Fibroblast of skin of back (primary cell): ENCODE measurements around the gene PLXNC1. TPM values are rescaled to one million over a fixed set of nuclear protein-coding genes. Genes with fewer than 3 reads are reported as not detected.

ENCODE experiments used
- DNase-seq: peaks from one replicate; pipeline ENCODE4 v3.0.0-alpha.2; 2013
- polyA plus RNA-seq, 2 experiments: library from polyadenylated mRNA; unstranded; fragments of 120-200 nt; gene quantifications; one replicate each; pipeline ENCODE4 v1.2.1, GENCODE V29; 2013; ENCODE audit not compliant: insufficient read length in 2 of 2

PLXNC1 gene
- polyA plus RNA-seq (2013, experiment 1 of 2; ENCODE audit: insufficient read length): 4.2 TPM
- polyA plus RNA-seq (2013, experiment 2 of 2; ENCODE audit: insufficient read length): 4.2 TPM

DNA sequence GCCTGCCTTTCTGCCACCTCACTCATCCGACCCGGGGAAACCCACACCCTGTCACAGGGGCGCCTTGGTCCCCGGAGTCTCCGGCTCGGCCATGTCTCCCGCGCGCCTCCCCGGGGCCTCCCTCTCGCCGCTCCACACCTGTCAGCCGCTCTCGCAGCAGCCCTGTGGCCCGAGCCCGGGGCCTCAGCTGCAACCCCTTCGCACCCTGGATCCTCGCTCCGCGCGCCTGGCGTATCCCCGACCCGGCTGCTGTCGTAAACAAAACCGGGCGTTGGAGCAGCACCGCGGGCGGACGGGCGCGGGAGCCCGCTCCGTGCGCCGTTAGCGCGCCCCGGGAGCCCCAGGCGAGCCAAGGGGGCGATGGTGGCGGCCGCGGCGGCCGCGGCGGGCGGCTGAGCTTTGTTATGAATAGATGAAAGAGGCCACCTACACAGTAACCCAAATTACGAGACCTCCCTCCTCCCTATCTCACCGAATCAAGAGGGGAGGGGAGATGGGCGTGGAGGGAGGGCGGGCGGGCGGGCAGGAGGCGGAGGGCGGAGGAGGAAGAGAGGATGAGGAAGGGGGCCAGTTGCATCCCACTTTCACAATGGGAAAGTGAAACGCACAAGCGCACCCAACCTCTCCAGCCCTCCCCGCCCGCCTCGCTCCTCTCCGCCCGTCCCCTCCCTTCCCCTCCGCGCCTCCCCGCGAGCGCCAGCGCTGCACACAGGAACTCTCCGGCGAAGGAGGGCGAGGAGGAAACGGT is at the start of gene PLXNC1:
PLXNC1 (plus strand) TSS at position 587 of the 748 bp plus-strand sequence. CDS start 395 bp downstream, outside the sequence.
- peak; percentile 62 for DNase-seq

DNA sequence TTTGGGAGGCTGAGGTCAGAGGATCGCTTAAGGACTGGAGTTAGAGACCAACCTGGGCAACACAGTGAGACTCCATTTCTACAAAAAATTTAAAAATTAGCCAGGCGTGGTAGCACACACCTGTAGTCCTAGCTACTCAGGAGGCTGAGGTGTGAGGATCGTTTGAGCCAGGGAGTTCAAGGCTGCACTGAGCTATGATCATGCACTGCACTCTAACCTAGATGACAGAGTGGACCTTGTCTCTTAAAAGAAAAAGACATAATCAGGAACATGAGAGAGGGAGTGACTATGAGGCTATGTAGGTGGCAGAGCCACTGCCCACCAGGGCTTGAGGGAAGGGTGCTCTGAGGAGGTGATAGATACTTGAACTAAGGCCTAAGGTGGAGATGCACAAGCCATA is 49.2 kb upstream of the PLXNC1 start:
- no peak for DNase-seq

DNA sequence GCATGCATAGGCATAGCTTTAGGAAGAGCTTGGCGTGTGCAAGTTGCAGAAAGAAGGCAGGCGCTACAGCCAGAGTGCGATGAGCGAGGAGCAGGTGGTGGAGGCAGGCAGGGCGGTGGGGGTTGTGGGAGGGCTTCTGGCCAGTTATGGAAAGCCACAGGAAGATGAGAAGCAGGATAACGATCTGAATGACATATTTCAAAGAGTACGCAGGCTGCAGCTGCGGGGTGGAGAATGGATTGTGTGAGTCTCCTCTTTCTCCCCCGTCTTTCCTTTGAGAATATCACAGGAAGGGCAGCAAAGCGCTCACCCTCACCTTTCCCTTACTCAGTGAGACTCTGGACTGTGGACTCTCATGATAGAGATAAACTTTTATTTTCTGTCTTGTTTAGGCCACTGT is 48.7 kb upstream of the PLXNC1 start:
- peak; percentile 65 for DNase-seq

DNA sequence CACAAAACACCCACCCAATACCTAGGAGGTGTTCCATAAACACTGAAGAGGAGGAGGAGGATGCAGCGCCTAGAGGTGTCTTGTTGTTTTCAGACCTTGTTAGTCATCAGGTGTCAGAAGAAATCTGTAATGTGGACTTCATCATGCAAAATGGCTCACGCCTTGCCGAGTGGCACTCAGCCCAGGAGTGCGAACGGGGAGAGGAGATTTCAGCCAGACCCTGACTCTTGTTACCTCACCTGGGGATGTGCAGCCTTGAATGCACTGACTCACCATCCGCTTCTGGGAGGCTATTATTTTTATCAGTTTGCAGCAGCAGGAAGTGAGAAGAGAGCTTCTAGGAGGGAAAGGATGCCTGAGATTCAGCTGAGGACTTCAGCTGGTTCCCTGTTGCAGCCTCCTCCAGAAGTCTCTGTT is 48.2 kb upstream of the PLXNC1 start:
- peak; percentile 38 for DNase-seq

DNA sequence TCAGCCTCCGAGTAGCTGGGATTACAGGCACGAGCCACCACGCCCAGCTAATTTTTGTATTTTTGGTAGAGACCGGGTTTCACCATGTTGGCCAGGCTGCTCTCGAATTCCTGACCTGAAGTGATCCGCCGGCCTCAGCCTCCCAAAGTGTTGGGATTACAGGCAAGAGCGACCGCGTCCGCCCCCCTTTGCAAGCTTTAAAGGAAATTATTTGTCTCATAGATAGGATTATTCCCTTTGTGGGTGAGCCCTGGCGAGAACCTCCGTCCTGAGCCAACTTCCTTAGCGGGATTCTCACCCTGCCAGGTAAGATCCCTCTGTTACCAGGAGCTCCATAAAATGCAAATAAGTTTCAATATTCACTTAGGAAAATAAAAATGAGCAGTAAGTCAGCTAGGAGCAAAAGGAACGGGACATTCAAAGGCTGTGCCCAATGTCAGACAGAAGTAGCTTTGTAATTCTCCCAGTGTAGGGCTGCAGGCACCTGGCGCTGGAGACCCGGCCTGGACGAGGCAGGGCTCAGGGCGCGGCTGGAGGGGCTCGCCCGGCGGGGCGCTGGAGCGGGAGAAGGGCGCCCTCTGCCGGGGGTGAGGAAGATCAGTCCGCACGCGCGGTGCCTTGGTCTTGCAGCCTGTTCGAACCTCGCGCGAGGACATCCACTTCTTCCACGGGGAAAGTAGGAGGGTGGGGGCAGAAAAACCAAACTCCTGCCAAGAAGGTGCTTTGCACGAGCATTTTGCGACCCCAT is 47.2 kb upstream of the PLXNC1 start:
- DNase-seq: peak; percentile 63

GRCh38 chr12:94101738-94102660 is 46.4 kb upstream of the PLXNC1 start:
- peak; percentile 83 for DNase-seq

GRCh38 chr12:94103986-94104385 is 44.4 kb upstream of the PLXNC1 start:
- DNase-seq: no peak

DNA sequence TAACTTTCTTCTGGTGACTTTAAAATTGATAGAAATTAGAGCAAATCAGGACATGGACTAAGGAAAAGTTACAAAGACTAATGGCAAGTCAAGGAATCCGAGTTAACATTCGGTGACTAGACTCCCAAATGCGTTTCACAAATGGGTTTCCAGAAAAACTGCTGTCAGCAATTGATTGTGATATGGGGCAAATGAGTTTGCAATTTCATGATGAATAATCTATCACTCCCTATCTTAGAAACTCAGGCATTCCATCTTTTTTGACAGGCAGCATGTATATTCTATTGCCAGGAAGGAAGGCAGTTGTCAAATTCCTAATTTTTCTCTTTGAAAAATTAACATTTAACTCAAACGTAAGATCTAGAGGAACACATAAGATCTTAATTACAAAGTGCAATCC is 40.5 kb upstream of the PLXNC1 start:
- DNase-seq: no peak

DNA sequence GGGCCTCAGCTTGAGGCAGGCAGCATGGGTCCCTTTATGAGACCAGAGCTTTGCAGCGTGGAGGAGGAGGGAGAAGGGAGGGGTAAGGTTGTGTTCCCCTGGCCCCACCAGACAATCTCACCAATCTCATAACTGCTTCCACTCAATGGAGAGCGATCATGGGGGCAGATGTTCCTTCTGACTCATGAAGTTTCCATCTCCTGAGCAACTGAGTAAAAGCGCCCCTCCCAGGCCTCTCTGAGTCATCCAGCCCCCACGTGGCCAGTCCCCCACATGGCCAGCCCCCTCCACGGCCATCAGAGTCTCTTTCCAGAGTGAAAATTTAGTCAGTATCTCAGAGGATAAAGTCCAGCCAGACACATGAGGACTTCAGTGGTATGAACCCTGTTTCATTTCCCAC is 39.2 kb upstream of the PLXNC1 start:
- DNase-seq: peak; percentile 51

- no peak for DNase-seq
Measured at GRCh38 chr12:94110258-94110657, 38.1 kb upstream of the PLXNC1 start.

DNA sequence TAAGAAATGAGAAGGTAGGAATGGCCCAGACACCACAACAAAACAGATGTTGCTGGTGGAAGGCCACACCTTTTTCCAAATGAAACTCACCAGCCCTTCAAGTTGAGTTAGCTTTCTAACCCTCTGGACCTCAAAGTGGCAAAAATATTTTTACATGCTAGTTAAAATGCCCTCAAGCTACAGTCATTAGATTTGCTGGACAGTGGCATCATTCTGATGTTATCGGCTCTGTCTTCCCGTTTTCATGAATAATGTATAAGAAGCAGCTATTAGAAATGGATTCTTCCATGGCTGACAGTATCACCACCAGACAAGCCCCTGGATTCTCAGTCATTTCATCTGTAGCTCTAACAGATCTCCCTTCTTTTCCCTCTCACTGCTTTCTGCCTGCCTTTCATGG is 37.1 kb upstream of the PLXNC1 start:
- no peak for DNase-seq

- DNase-seq: no peak
Measured at GRCh38 chr12:94112121-94112520, 36.3 kb upstream of the PLXNC1 start.

- no peak for DNase-seq
Measured at GRCh38 chr12:94114166-94114565, 34.2 kb upstream of the PLXNC1 start.

DNA sequence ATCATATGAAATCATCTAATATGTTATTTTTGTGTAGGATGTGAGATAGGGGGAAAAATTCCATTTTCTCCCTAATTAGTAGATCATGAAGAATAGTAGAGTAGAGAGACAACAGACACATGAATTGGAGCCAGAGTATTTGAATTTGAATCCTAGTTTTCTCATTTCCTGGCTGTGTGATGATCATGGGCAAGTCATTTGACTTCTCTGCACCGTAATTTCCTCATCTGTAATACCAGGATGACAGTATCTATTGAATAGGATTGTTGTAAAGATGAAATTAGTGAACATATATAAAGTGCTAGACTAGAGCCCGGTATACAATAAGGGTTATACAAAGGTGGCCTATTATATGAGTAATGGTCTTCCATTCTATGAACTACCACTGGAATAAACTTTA is 32.2 kb upstream of the PLXNC1 start:
- DNase-seq: no peak

DNA sequence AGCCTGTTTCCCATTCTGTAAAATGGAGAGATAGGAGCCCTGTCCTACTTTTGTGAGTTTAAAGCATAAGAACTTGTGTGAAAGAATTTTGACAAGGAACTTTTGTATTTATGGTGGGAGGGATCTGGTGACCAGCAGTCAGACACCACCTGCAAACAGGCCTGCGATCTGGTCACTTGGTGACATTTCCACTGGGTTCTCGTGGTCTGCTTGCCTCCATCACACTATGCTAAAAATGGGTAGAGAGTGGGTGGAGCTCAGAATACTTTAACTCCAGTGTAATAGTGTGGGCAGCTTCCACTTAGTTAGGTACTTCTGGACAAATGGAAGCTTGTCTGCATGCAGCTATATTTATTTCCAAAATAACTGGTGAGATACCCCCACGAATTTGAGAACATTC is 26.5 kb upstream of the PLXNC1 start:
- DNase-seq: no peak

- no peak for DNase-seq
Measured at GRCh38 chr12:94122591-94122990, 25.8 kb upstream of the PLXNC1 start.

DNA sequence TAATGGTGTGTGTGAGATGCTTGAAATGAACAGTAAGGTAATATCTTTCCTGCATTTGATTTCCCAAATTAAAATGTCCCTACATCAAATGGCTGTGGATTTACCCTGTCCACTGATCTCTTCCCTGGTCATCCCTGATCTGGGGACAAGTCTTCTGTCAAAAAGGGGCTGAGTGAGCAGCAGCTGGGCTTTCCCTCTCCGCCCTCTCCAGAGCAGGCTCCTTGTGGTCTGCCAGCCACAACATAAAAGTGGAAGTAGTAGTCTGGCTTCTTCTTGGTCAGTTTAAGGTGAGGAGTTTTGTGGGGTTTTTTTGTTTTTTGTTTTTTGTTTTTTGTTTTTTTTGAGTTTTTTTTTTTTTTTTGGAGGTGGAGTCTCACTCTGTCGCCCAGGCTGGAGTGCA is 25.2 kb upstream of the PLXNC1 start:
- DNase-seq: no peak

- DNase-seq: no peak
Measured at GRCh38 chr12:94126067-94126466, 22.3 kb upstream of the PLXNC1 start.

DNA sequence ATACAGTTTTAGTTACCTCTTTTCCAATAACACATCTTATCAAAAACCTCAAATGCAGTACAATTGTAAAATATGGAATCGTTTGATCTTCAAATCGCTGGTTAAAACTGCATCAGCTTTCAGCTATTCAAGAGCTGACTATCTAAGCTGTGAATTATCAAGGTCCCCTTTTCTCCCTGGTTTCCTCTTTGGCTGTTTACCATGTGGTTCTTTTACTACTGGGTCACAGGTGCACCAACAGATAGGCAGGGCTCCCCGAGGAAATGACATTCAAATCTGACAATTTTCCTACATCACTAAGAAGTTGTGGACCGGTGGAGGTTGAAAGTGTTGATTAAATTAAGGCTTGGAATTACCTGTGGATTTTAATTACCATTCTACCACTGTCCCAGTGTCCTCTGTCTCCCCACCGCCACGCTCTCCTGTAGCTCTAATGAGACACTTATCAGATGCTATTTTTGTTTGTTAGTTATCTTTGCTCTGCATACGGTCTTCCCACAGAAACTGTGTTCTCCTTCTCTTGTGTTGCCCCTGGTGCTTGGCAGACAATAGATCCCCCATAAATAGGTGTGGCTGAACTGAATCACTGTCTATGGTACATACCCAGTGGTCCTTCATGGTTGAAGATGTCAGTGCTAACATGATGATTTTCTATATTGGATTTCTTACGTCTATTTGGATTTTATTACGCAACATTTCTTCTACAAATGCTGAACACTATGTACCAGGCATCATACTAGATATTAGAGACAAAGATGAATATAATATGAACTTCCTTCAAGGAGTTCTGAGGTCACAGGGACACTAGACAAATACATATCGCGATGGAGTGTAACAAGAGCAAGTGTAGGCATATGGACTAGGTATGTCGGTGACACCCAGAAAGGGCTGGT is 20.9 kb upstream of the PLXNC1 start:
- DNase-seq: no peak

GRCh38 chr12:94128280-94128679 is 20.1 kb upstream of the PLXNC1 start:
- DNase-seq: no peak

GRCh38 chr12:94133964-94134795 is 14.2 kb upstream of the PLXNC1 start:
- peak; percentile 66 for DNase-seq
